Natural killer cell treated with Interleukin-12 subunit alpha and Interleukin-12 subunit beta and Interleukin-15 and Interleukin-18, amount 100 ng/mL, for 72 hours (primary cell): ENCODE data around the gene EXOC5. TPM values are rescaled to one million over a fixed set of nuclear protein-coding genes. Genes with fewer than 3 reads are reported as not detected.
"Not testable (repeated sequence)": the region's sequence is repeated elsewhere in the genome, so short reads cannot be mapped to it uniquely, and the experiment has no call there.

Experiments
- ATAC-seq, 2 donors: fragments of 150-1000 bp; cut with Tn5 transposase in 1 of 2; sonication (Bioruptor Pico), chemical (Tn5 transposase) in 1 of 2; 2 replicates each; pipeline ENCODE4 v1.10.0; 2021
- DNase-seq: peaks from one replicate; pipeline ENCODE4 v3.0.0; 2022; ENCODE audit warnings: low spot score
- H3K27ac Mint-ChIP-seq, 2 donors: 1 replicate in 1 of 2; 2 replicates in 1 of 2; pipeline ENCODE4 v1.8.0; 2022; ENCODE audit warnings: mixed read lengths in 2 of 2, mild to moderate bottlenecking in 1 of 2, moderate library complexity in 1 of 2
- H3K27me3 Mint-ChIP-seq, 2 donors: 1 replicate in 1 of 2; 2 replicates in 1 of 2; pipeline ENCODE4 v1.8.0; 2022; ENCODE audit warnings: mixed read lengths in 2 of 2
- H3K36me3 Mint-ChIP-seq: one replicate; pipeline ENCODE4 v1.8.0; 2022; ENCODE audit warnings: mixed read lengths
- H3K4me1 Mint-ChIP-seq, 2 donors: 1 replicate in 1 of 2; 2 replicates in 1 of 2; pipeline ENCODE4 v1.8.0; 2022; ENCODE audit warnings: low read depth in 2 of 2, mixed read lengths in 2 of 2, mild to moderate bottlenecking in 1 of 2
- H3K4me3 Mint-ChIP-seq: one replicate; pipeline ENCODE4 v1.8.0; 2022; ENCODE audit warnings: mixed read lengths
- H3K9me3 Mint-ChIP-seq: 2 replicates; pipeline ENCODE4 v1.8.0; 2022; ENCODE audit warnings: mixed read lengths
- total RNA-seq, 2 donors: library from RNA; stranded (reverse); gene quantifications; one replicate each; pipeline ENCODE4 v1.2.3, GENCODE V29; 2022

Gene EXOC5
- total RNA-seq, 2 donors from 2014 or later = 67.6 to 77.4 TPM

DNA sequence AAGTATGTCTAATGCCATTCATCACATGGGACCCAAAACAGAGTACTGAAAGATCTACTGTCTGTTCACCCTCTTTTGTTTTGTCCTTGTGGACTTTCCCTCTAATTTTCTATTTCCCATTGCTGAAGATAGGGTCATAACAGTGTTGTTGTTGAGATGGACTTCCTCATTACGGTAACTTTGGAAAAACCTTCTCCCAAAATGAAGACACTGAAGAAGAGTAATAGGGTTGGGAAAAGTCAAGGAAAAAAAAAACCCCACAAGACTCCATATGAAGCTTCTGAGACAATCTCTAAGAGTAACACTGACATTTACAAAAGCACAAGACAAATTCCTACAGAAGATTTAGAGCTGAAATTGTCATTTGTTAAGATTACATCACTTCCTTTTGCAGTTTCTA, 36.7 kb downstream of the EXOC5 start:
- Mint-ChIP-seq H3K36me3 (peaks cover 20% of the 10 kb centered on the region), H3K9me3 (no peaks in the 10 kb centered on the region), H3K4me3 (no peak overlapping the region), H3K27me3 (no peaks in the 10 kb centered on the region), H3K27ac (no peak overlapping the region), H3K4me1 (peaks cover 0 to 4% of the 10 kb centered on the region in 2 donors)
- no peak for ATAC-seq
- DNase-seq = no peak

DNA sequence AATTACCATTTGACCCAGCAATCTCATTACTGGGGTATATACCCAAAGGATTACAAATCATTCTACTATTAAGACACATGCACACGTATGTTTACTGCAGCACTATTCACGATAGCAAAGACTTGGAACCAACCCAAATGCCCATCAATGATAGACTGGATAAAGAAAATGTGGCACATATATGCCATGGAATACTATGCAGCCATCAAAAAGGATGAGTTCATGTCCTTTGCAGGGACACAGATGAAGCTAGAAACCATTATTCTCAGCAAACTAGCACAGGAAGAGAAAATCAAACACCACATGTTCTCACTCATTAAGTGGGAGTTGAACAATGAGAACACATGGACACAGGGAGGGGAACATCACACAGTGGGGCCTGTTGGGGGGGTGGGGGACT, 40.4 kb downstream of the EXOC5 start:
- H3K4me1 Mint-ChIP-seq, H3K27me3 Mint-ChIP-seq, ATAC-seq, H3K9me3 Mint-ChIP-seq, H3K27ac Mint-ChIP-seq, DNase-seq, H3K4me3 Mint-ChIP-seq: not testable (repeated sequence)
- peaks cover 20% of the 10 kb centered on the region for H3K36me3 Mint-ChIP-seq

DNA sequence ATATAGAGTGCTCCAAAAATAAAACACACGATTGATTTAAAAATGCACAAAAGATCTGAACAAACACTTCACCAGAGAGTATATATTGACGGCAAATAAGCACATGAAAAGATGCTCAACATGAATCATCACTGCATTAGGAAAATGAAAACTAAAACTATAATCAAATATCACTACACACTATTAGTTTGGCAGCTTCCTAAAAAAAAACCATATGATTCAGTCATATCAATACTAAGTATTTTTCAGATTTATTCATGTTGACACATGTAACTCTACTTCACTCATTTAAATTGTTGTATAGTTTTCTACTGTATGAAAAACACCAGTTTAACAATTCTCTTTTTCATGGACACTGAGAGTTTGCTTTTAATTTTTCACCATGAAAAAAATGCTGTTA, 41.6 kb downstream of the EXOC5 start:
- Mint-ChIP-seq H3K4me1 (peaks cover 0 to 11% of the 10 kb centered on the region in 2 donors), H3K9me3 (no peaks in the 10 kb centered on the region), H3K27me3 (no peaks in the 10 kb centered on the region), H3K36me3 (peaks cover 19% of the 10 kb centered on the region), H3K27ac (no peak overlapping the region), H3K4me3 (no peak overlapping the region)
- ATAC-seq (no peak), DNase-seq (no peak)

DNA sequence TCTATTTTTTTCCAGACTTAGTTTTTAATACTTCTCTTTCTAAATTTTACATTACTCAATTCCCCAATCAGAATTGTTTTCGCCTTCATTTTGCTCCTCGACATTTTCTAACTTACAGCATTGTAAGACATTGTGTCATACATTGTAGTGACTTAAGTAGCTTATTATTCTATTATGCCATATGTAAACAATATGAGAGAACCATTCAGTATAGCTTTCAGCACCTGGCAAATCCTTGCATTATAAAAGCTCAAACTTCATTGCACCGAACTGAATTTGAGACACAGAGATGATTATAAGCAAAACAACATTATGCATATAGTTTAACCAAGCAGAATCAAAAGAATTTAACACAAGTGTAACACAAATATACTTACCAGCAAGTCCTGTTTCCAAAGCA, 46.8 kb downstream of the EXOC5 start:
- DNase-seq (no peak), ATAC-seq (no peak)
- no peaks in the 10 kb centered on the region for H3K9me3 Mint-ChIP-seq
- H3K4me3 Mint-ChIP-seq = no peak overlapping the region
- H3K4me1 Mint-ChIP-seq = peaks cover 0 to 7% of the 10 kb centered on the region in 2 donors
- no peaks in the 10 kb centered on the region for H3K27me3 Mint-ChIP-seq
- H3K27ac Mint-ChIP-seq = no peak overlapping the region
- H3K36me3 Mint-ChIP-seq = peaks cover 10% of the 10 kb centered on the region

DNA sequence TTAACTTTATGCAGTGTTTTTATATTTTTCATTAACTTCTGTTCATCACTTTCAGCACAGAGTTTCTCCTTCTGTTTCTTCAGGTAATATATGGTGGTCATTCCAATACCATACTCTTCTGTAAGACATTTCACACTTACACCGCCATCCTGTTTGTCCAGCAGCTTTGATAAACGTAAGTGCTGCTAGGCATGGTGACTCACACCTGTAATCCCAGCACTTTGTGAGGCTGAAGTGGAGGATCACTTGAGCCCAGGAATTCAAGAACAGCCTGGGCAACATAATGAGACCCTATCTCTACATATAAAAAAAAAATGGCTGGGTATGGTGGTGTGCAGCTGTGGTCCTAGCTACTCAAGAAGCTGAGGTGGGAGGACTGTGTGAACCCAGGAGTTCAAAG, 55.8 kb downstream of the EXOC5 start:
- Mint-ChIP-seq H3K27me3 (no peaks in the 10 kb centered on the region), H3K36me3 (peaks cover 27% of the 10 kb centered on the region), H3K9me3 (no peaks in the 10 kb centered on the region), H3K4me1 (no peaks in the 10 kb centered on the region), H3K27ac (no peak overlapping the region), H3K4me3 (no peak overlapping the region)
- DNase-seq = no peak
- ATAC-seq = no peak

DNA sequence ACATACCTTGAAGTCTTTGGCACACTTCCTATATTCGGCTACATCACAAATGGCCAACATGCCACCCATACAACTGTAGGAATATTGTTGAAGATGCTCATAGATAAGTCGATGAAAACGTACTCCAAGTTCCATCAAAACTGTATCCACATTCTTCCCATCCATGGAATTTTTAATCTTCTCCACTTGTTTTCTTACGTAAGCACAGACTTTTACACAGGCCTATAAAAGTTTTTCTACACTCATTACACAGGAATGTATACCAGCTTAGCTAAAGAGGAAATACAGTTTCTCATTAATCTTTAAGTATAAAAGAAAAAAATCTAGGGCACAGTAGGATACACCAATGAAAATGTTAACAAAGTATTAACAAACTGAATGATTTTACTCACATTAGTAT, 59.1 kb downstream of the EXOC5 start:
- Mint-ChIP-seq H3K27ac (no peak overlapping the region), H3K27me3 (no peaks in the 10 kb centered on the region), H3K36me3 (peaks cover 21% of the 10 kb centered on the region), H3K4me1 (no peaks in the 10 kb centered on the region), H3K4me3 (no peak overlapping the region), H3K9me3 (no peaks in the 10 kb centered on the region)
- ATAC-seq = no peak
- DNase-seq = no peak

DNA sequence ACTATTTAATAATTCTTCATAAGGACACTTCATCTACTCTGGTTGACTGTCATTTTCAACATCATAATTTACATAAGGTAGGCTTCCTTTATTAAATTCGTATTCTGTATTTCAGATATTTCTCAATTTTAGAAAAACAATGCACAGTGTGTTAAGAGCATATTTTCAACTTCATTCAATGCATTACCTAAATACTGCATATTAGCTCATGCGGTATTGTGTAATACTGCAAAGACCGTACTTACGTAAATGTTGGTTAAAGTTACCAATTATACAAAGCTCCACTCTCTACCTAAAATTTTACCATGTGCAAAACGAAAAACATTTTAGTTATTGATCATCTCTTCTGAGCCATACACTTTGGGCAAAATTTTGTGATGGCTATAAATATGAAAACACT, 62.8 kb downstream of the EXOC5 start:
- Mint-ChIP-seq H3K9me3 (no peaks in the 10 kb centered on the region), H3K36me3 (peaks cover 9% of the 10 kb centered on the region), H3K27ac (peak overlapping the region in 1 of 2 donors; percentile 53), H3K27me3 (no peaks in the 10 kb centered on the region), H3K4me1 (no peaks in the 10 kb centered on the region), H3K4me3 (no peak overlapping the region)
- DNase-seq (no peak), ATAC-seq (no peak)

DNA sequence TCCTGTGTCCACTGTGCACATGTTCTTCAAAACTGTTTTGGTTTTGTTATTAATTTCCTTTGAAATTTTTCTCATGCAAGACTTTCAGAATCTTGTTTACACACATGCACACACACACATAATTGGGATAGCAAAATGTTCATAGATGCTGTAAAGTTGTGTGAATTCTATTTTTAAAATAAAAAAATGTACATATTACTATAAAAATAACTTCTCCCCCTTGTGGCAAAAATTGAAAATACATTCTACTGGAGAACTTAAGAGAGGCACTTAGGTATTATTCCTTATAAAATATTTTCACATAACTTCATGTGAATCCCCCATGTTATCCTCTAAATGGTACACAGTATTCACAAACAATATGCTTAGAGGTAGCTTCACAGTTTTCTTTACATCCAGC, 66.0 kb downstream of the EXOC5 start:
- DNase-seq, H3K4me3 Mint-ChIP-seq, H3K36me3 Mint-ChIP-seq, H3K27ac Mint-ChIP-seq, H3K4me1 Mint-ChIP-seq, H3K9me3 Mint-ChIP-seq, ATAC-seq, H3K27me3 Mint-ChIP-seq: not testable (repeated sequence)

DNA sequence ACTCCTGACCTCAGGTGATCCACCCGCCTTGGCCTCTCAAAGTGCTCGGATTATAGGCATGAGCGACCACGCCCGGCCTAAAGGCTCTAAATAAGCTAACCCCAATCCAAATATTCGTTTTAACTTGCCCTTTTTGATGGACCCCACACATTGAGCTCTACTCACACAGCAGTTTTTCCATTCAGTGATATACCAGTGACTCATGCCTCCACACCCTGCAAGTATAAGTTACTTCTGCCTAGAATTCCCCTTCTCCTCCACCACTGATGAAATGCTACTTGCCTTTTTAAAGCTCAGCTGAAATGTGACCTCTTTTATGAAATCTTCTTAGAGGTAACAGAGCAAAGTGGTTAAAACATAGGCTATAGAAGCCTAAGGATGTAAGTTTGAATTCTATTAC, 68.8 kb downstream of the EXOC5 start:
- Mint-ChIP-seq H3K4me1 (no peaks in the 10 kb centered on the region), H3K36me3 (no peaks in the 10 kb centered on the region), H3K27ac (no peak overlapping the region), H3K4me3 (no peak overlapping the region), H3K27me3 (peaks cover 3 to 7% of the 10 kb centered on the region in 2 donors), H3K9me3 (no peaks in the 10 kb centered on the region)
- ATAC-seq (no peak), DNase-seq (no peak)

DNA sequence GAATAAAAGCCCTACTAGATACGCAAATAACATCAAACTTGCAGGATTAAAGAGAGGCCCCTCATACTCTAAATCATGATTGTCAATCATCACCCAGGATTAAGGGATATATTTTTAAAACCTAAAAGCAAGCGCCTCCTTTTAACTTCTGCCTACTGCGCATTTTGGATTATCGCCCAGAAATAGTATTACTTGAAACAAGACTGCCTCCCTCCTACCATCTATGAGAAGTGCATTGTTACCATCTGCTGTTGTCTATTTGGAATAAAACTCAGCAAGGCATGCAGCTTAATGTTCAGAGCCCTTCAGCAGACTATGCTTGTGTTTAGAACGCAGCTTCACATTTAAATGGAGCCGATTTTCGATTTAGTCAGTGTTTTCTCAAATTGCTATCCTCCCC, 79.6 kb downstream of the EXOC5 start:
- ATAC-seq (no peak), DNase-seq (no peak)
- Mint-ChIP-seq H3K27me3 (peaks cover 34 to 52% of the 10 kb centered on the region in 2 donors), H3K9me3 (no peaks in the 10 kb centered on the region), H3K4me1 (no peaks in the 10 kb centered on the region), H3K27ac (no peak overlapping the region), H3K36me3 (no peaks in the 10 kb centered on the region), H3K4me3 (no peak overlapping the region)

DNA sequence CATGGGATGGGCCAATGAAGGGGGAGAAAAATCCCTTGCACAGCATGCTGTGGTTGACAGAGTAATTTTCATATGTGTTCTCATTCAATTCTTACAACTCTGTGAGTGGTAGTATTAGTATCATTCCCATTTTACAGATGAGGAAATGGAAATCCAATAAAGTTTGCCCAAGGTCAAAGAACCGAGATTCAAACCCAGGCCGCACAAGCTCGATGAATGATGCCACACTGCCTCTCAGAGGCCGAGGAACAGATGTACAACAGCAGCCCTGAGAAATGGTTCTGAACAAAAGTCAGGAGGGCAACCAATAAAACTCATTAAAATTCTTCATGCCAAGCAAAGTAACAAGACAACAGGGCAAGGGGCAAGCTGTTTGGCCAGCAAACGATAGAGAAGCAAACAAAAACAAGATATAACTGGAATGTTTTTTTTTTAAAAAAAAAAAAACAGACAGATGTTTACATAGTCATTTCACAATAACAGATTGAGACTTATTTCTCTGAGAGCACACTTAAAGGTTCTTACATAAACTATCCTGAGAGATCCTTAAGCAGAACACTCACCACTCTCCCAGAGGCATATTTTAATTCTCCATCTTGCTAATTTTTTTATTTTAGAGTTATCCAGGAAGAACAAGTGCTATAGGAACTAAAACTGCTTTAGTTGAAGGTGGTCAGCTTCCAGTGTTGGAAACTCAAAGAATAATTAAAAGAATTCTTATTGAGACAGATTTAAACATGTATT, 85.8 kb downstream of the EXOC5 start:
- no peak overlapping the region for H3K4me3 Mint-ChIP-seq
- H3K36me3 Mint-ChIP-seq = no peaks in the 10 kb centered on the region
- ATAC-seq (no peak), DNase-seq (no peak)
- no peaks in the 10 kb centered on the region for H3K4me1 Mint-ChIP-seq
- no peaks in the 10 kb centered on the region for H3K9me3 Mint-ChIP-seq
- no peak overlapping the region for H3K27ac Mint-ChIP-seq
- H3K27me3 Mint-ChIP-seq = peaks cover 33 to 50% of the 10 kb centered on the region in 2 donors

DNA sequence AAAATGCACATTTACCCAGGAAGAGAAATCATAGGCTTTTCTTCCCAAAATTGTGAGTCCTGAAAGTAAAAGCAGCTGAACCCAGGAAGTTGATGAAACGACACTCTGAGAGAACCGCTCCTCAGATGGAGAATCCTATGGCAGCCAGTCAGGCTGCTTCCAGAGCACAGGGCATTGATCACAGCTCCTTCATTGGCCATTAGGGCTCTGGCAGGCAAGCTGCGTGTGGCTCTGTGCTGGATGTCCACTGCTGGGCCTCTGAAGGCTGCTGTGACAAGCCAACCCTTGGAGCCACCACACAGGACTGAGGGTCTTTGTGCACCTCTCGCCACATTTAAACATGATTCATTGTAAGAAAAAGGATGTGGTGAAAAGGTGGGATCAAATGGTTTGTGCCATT, 89.4 kb downstream of the EXOC5 start:
- Mint-ChIP-seq H3K4me1 (no peaks in the 10 kb centered on the region), H3K27ac (no peak overlapping the region), H3K36me3 (no peaks in the 10 kb centered on the region), H3K9me3 (no peaks in the 10 kb centered on the region), H3K4me3 (no peak overlapping the region), H3K27me3 (peaks cover 32 to 34% of the 10 kb centered on the region in 2 donors)
- no peak for DNase-seq
- no peak for ATAC-seq

DNA sequence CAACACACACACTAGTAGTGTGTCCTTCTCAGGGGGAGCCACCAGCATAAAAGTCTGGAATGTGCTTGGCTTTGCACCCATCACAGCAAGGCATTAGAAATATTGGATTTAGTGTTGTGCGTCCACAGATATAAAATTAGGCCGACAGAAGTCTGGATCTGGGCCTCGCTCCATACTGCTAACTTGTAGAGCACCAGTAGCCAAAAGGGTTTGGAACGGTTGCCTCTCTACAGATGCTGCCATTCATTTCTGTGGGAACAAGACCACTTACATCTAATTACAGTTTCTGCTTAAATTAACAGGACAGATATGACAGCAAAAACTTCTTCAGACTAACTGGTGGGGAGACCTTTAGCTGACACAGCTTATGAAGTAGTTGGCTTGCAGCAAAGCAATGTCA, 94.2 kb downstream of the EXOC5 start:
- H3K4me1 Mint-ChIP-seq = no peaks in the 10 kb centered on the region
- H3K4me3 Mint-ChIP-seq = no peak overlapping the region
- ATAC-seq = peak in 1 of 2 donors; percentile 24
- H3K9me3 Mint-ChIP-seq = no peaks in the 10 kb centered on the region
- no peaks in the 10 kb centered on the region for H3K36me3 Mint-ChIP-seq
- H3K27me3 Mint-ChIP-seq = peaks cover 23 to 27% of the 10 kb centered on the region in 2 donors
- no peak overlapping the region for H3K27ac Mint-ChIP-seq
- no peak for DNase-seq

DNA sequence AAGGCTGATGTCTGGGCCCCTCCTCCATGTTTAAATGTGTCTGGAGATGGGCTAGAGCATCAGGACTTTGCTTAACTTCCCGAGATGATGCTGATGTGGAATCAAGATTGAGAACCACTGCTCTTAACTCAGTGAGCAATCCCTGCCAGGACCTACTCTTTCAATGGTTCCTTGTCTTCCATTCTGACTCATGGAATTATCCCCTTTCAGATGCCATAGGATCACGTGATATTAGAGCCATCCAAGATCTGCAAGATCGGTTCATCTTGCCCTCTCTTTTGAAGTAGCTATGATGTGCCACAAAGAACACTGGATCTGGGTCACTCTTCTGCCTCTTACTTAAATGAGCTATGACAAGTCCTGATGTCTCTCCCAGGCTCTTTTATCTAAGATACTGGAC, 96.8 kb downstream of the EXOC5 start:
- DNase-seq = no peak
- H3K27ac Mint-ChIP-seq = no peak overlapping the region
- H3K36me3 Mint-ChIP-seq = no peaks in the 10 kb centered on the region
- H3K27me3 Mint-ChIP-seq = peaks cover 10 to 15% of the 10 kb centered on the region in 2 donors
- ATAC-seq = no peak
- no peaks in the 10 kb centered on the region for H3K4me1 Mint-ChIP-seq
- H3K9me3 Mint-ChIP-seq = no peaks in the 10 kb centered on the region
- H3K4me3 Mint-ChIP-seq = no peak overlapping the region

DNA sequence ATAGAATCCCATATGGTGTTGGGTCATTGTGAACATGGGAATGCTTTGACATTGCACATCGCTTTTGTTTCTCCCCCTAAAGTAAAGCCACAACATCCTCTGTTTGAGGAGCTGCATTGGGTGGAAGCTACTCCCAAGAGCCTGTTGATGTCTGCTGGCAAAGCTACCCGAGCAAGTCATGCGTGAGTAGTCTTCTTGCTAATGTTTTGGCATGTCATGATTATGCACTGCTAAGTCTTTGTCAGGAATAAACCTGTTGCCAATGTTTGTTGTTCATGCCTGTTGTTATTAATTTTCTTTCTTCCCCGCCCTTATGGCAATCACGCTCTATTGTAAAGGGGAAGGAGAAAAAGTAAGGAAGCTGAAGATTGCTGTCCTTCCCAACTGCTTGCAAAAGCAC, 97.3 kb downstream of the EXOC5 start:
- Mint-ChIP-seq H3K4me3 (no peak overlapping the region), H3K27ac (no peak overlapping the region), H3K4me1 (no peaks in the 10 kb centered on the region), H3K27me3 (peaks cover 10 to 15% of the 10 kb centered on the region in 2 donors), H3K36me3 (no peaks in the 10 kb centered on the region), H3K9me3 (no peaks in the 10 kb centered on the region)
- ATAC-seq (no peak), DNase-seq (no peak)
